Coronary artery (tissue), 2 donors: Measurements from ENCODE around the gene RPRM.

Source experiments
- DNase-seq: peaks from one replicate; pipeline ENCODE4 v3.0.0-alpha.2; 2017; ENCODE audit warnings: low spot score
- H3K27ac ChIP-seq, 2 donors: fragments of 200-600 bp; sonication (generic); one replicate each; pipeline ENCODE4 v1.5.1; 2016 to 2019
- H3K4me3 ChIP-seq: fragments of 200-600 bp; sonication (generic); 2 replicates; pipeline ENCODE4 v1.5.1; 2016; ENCODE audit warnings: mild to moderate bottlenecking, moderate library complexity
- TF ChIP-seq, protein P1 (sequence below): fragments of 200-600 bp; sonication (generic); IDR thresholded peaks from one replicate; pipeline ENCODE4 v1.5.1; 2019; ENCODE audit warnings: antibody characterized with exemption

Gene RPRM

DNA sequence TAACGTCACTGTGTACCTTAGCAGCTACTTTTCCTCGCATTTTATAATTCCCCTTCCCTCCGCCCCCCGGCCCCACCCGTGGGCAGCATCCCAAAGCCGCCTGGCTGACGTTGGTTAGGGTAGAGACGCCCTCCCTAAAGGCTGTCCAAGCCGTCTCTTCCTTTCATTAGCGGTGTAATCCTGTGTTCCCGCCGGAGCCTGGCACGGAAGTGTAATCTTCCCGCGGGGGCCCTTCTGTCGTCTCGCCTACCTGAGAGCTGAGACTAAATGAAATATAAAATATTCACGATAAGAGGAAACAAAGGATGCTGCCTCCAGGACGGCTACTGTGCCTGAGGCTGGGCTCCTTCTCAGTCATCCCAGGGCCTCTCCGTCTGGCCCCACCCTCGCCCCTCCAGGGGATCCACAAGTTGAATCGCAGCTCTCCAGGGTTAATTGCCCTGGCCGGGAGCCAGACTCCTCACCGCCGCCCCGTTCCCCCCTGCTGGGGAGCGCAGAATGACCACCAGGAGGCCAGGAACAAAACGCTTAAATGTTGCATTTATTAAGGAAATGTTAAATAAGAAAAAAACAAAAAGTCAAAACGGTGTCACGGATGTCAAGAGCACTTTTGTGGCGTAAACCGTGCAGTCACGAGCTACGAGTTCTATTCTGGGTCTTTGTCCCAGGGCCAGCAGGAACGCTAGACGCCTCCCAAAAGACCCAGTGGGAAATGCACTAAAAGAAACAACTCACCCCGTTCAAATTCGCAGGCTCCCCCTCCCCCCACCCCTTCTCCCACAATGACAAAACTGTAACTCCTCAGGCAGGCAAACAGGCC is 1.5 kb downstream of the RPRM start:
- no peak for DNase-seq
- TF ChIP-seq, protein P1, sequence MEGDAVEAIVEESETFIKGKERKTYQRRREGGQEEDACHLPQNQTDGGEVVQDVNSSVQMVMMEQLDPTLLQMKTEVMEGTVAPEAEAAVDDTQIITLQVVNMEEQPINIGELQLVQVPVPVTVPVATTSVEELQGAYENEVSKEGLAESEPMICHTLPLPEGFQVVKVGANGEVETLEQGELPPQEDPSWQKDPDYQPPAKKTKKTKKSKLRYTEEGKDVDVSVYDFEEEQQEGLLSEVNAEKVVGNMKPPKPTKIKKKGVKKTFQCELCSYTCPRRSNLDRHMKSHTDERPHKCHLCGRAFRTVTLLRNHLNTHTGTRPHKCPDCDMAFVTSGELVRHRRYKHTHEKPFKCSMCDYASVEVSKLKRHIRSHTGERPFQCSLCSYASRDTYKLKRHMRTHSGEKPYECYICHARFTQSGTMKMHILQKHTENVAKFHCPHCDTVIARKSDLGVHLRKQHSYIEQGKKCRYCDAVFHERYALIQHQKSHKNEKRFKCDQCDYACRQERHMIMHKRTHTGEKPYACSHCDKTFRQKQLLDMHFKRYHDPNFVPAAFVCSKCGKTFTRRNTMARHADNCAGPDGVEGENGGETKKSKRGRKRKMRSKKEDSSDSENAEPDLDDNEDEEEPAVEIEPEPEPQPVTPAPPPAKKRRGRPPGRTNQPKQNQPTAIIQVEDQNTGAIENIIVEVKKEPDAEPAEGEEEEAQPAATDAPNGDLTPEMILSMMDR: no peak
- H3K27ac ChIP-seq: no peak overlapping the region
- H3K4me3 ChIP-seq: peak overlapping the region; percentile 71

DNA sequence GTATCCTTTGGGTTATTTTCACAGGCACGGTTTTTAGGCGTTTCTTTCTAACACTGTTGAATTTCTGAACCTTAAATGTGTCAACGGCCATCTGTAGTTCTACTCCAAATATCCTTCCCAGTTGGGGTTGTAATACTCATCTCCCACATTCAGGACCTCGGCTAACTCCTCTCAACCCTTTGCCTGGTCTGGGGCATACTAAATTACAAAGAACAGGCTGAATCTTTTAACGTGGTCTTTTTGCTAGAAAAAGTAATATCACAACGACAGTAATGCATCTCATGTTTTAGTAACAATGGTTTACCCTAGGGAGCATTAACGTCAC is 2.1 kb downstream of the RPRM start:
- Histone ChIP-seq H3K4me3 (peak overlapping the region; percentile 71), H3K27ac (no peak overlapping the region)
- TF ChIP-seq, protein P1: no peak
- DNase-seq: no peak

DNA sequence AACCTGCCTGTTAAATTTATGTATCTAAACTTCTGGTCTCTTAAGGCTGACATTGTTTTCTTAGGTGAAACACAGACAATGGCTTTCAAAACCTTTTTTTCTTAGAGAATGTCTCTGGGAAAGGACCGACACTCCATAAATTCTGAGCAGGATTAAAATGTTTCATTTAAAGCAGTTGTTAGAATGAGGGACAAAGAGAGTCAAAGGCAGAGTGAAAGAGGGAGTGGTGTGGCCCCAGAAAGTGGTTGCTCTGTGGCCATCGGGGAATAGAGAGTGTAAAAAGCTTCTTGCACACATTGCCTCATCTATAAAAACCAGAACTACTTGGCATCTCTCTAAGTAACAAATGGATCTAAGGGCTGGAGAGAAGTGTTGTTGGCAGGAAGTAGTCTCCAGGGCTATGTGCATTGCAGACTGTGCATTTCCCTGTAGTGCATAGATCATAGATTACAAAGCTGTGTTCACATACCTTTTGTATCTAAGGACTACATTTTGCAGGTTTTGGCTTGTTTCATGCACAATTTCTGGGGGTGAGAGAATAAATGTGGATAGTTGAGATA is 3.6 kb downstream of the RPRM start:
- Histone ChIP-seq H3K4me3 (no peak overlapping the region), H3K27ac (no peak overlapping the region)
- DNase-seq: no peak

DNA sequence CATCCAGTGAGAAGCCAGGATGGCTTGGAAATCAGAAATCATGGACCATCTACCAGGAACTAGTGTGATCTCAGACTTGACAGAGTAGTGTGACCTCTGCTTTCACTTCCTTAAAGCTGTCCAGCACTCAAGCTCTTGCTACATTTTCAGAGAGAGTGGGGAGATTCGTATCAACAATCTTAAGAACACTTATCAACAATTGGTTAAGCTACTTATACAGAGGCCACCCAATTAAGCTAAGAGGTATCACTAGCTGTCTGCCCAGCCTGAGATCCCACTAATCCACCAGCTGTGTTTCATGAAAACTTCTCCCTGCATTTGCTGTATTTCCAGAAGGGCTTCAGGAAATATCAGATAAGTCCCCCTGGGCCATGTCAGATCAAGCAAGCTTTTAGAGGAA is 4.2 kb downstream of the RPRM start:
- DNase-seq: no peak
- Histone ChIP-seq H3K4me3 (no peak overlapping the region), H3K27ac (no peak overlapping the region)
- TF ChIP-seq, protein P1: no peak

More for the DNA sequence above, 3.6 kb downstream of the RPRM start:
- TF ChIP-seq, protein P1: no peak

DNA sequence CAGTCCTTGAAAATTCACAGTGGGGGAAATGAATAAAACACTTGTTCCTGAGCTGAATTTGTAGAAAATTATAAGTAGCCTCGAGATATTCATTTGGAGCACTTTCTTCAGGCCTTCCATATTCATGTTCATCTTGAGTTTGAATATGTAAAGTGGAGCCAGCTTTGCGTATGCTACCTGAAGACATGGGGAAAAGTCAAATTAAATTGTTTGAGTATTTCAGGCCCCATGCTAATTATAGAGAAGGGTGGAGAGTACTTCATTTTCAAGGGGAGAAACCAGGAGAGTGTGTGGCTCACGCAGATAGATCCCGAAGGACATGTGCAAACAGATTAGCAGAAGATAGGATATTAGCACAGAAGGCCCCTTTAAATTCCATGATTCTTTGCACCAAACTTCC is 7.7 kb downstream of the RPRM start:
- TF ChIP-seq, protein P1: no peak
- no peak for DNase-seq
- Histone ChIP-seq H3K4me3 (no peak overlapping the region), H3K27ac (no peak overlapping the region)

DNA sequence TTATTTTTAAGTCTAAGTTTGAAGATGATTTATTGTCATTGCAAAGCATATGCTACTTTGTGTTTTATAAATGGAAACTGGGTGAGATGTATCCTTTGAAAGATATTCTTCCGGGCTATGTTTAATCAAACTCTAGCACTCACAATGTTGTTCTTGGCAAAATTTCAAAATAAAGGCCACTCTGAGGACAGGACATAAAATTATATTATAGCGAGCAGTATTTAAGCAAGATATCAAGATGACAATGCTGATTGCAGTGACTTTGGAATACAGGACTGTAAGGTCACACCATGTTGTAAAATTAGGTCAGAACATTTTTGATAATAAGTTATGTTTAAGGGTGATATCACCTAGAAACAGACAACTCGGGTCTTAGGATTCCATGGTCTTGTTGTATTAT is 14.2 kb downstream of the RPRM start:
- no peak overlapping the region for H3K4me3 ChIP-seq
- no peak for DNase-seq
- H3K27ac ChIP-seq: no peak overlapping the region
- TF ChIP-seq, protein P1: no peak

DNA sequence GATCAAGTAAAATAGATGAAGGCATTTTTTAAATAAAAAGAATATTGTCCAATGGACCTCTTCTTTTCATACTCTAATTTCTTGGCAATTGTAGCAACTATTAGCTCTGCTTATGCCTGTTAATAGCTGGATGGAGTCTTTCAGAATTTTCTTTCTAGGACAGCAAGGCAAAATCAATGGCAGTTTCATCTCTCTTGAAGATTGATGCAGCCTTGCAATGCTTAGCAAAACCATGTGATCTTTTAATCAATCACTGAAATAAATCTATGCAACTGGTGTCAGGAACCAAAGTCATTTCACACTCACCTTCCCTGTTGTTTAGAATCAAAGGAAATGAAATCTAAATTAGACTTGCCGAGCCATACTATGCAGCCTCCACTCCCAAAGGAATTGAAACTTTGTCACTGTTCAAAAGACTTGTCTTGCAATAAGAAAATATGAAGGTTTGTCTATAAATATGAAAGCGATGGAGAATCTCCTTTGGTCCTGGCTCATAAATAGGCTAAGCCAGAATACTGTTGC is 16.2 kb downstream of the RPRM start:
- no peak overlapping the region for H3K27ac ChIP-seq
- DNase-seq: no peak
- H3K4me3 ChIP-seq: no peak overlapping the region

More for the DNA sequence above, 16.2 kb downstream of the RPRM start:
- TF ChIP-seq, protein P1: no peak
